Panc1 (cell line): ENCODE measurements around the gene NYAP2. TPM values are rescaled to one million over a fixed set of nuclear protein-coding genes. Genes with fewer than 3 reads are reported as not detected.

ENCODE experiments used
- ATAC-seq: fragments of 200-7000 bp; cut with Tn5 transposase; 2 replicates; pipeline ENCODE4 v1.9.1; 2020; ENCODE audit warnings: mild to moderate bottlenecking, moderate library complexity
- BruUV-seq: library from RNA; stranded (reverse); fragments of 400-500 nt; replicated peaks from 2 replicates; lab custom pipeline; 2021; lab: Mats Ljungman, UMichigan
- CTCF ChIA-PET: fragments of 300-600 bp; sonication (Branson Sonifier 250); formaldehyde crosslinking; loops from one replicate; lab custom pipeline; 2022; ENCODE audit warnings: antibody characterized with exemption; lab: Charles Lee
- POLR2A ChIA-PET: fragments of 300-600 bp; sonication (Branson Sonifier 250); formaldehyde crosslinking; loops from one replicate; lab custom pipeline; 2022; ENCODE audit warnings: antibody characterized with exemption; lab: Charles Lee
- DNase-seq: peaks from one replicate; pipeline ENCODE4 v3.0.0-alpha.2; 2010; ENCODE audit warnings: low read depth, low spot score
- H3K27ac ChIP-seq: 2 replicates; pipeline ENCODE4 v1.5.1; 2011; ENCODE audit warnings: mild to moderate bottlenecking, low read length, inconsistent platforms
- H3K27me3 ChIP-seq: fragments of 200-500 bp; sonication (Bioruptor generic); 2 replicates; pipeline ENCODE4 v1.6.0; 2014; ENCODE audit warnings: low read length, inconsistent platforms; ENCODE audit not compliant: control insufficient read depth, insufficient read depth
- H3K36me3 ChIP-seq: fragments of 200-500 bp; sonication (Bioruptor generic); 2 replicates; pipeline ENCODE4 v1.5.1; 2014; ENCODE audit warnings: inconsistent platforms, mild to moderate bottlenecking, low read length, moderate library complexity; ENCODE audit not compliant: control insufficient read depth, insufficient read depth
- H3K4me1 ChIP-seq: 2 replicates; pipeline ENCODE4 v1.5.1; 2011; ENCODE audit warnings: inconsistent platforms, mild to moderate bottlenecking, low read length, moderate library complexity; ENCODE audit not compliant: control insufficient read depth, insufficient read depth
- H3K4me3 ChIP-seq, 2 experiments: 2 replicates each; pipeline ENCODE4 v1.5.1; 2011 to 2012; ENCODE audit warnings: low read depth in 2 of 2, low read length in 2 of 2, mild to moderate bottlenecking in 2 of 2, inconsistent platforms in 1 of 2, moderate library complexity in 1 of 2
- H3K9me3 ChIP-seq: fragments of 200-500 bp; sonication (Bioruptor generic); 2 replicates; pipeline ENCODE4 v1.5.1; 2014; ENCODE audit warnings: low read depth, mild to moderate bottlenecking, inconsistent platforms, low read length, moderate library complexity; ENCODE audit not compliant: control insufficient read depth, insufficient read depth
- CTCF ChIP-seq: fragments of 450-650 bp; IDR thresholded peaks from 2 replicates; pipeline ENCODE4 v1.5.1; 2017; ENCODE audit warnings: mild to moderate bottlenecking
- POLR2AphosphoS5 ChIP-seq: IDR thresholded peaks from 2 replicates; pipeline ENCODE4 v1.6.1; 2012; ENCODE audit warnings: mild to moderate bottlenecking, low read depth, low read length, moderate library complexity
- REST ChIP-seq, 2 experiments: IDR thresholded peaks; 2 replicates each; pipeline ENCODE4 v1.6.1; 2011 to 2012; ENCODE audit warnings: low read depth in 2 of 2, control low read depth in 1 of 2, low read length in 1 of 2, mild to moderate bottlenecking in 1 of 2, moderate library complexity in 1 of 2; ENCODE audit not compliant: insufficient read depth in 1 of 2
- SIN3A ChIP-seq: IDR thresholded peaks from 2 replicates; pipeline ENCODE4 v1.6.1; 2012; ENCODE audit warnings: low read depth, mild to moderate bottlenecking, low read length, moderate library complexity, borderline replicate concordance; ENCODE audit not compliant: insufficient read depth
- TCF7L2 ChIP-seq: IDR thresholded peaks from 2 replicates; pipeline ENCODE4 v1.6.1; 2011; ENCODE audit warnings: mild to moderate bottlenecking, low read depth, low read length, inconsistent platforms
- in situ Hi-C: cut with HindIII; loops from 2 replicates; pipeline ENCODE4 v1.10.0; 2016; ENCODE audit warnings: low sequenced_read_pairs, low pct_unique_long_range_greater_than_20kb
- intact Hi-C: fragments of 100-400 bp; cut with micrococcal nuclease; formaldehyde crosslinking; loops from one replicate; pipeline ENCODE4 v1.10.0; 2022; ENCODE audit not compliant: unreplicated experiment
- total RNA-seq: library from RNA; stranded (reverse); gene quantifications from one replicate; pipeline ENCODE4 v1.2.1, GENCODE V29; 2021; ENCODE audit not compliant: unreplicated experiment

Gene NYAP2
- total RNA-seq, 1 experiment from 2014 or later, result not detected

GRCh38 chr2:225581906-225582305, 182.4 kb downstream of the NYAP2 start:
- BruUV-seq, result no TSS peak
- DNase-seq (no peak), ATAC-seq (no peak)
- ChIA-PET POLR2A (no interaction called here), CTCF (no interaction called here)
- Histone ChIP-seq H3K27me3 (no peaks in the 10 kb centered on the region), H3K4me1 (no peaks in the 10 kb centered on the region), H3K27ac (no peak overlapping the region), H3K4me3 (no peak overlapping the region), H3K9me3 (no peaks in the 10 kb centered on the region), H3K36me3 (no peaks in the 10 kb centered on the region)
- in situ Hi-C loops (no loop called here), intact Hi-C loops (no loop called here)
- TF ChIP-seq SIN3A, result no peak
- no peak for TF ChIP-seq TCF7L2
- TF ChIP-seq REST (IDR thresholded peaks at IDR 0.05; ENCODE audit: insufficient read depth in 1 of 2, low read depth in 2 of 2, low read length in 1 of 2), result no peak
- TF ChIP-seq POLR2AphosphoS5, result no peak
- TF ChIP-seq CTCF, result no peak

- ATAC-seq, result no peak
These were observed 183.0 kb downstream of the NYAP2 start for GRCh38 chr2:225582355-225583116.

More at GRCh38 chr2:225582355-225583116, 183.0 kb downstream of the NYAP2 start:
- H3K4me1 ChIP-seq, result no peaks in the 10 kb centered on the region
- no peak overlapping the region for H3K27ac ChIP-seq
- intact Hi-C loops, result no loop called here
- H3K36me3 ChIP-seq, result no peaks in the 10 kb centered on the region
- ChIA-PET CTCF (no interaction called here), POLR2A (no interaction called here)
- H3K4me3 ChIP-seq, result no peak overlapping the region
- no peak for TF ChIP-seq SIN3A
- no peak for TF ChIP-seq CTCF
- TF ChIP-seq TCF7L2, result no peak
- TF ChIP-seq REST (IDR thresholded peaks at IDR 0.05; ENCODE audit: insufficient read depth in 1 of 2, low read depth in 2 of 2, low read length in 1 of 2), result no peak
- TF ChIP-seq POLR2AphosphoS5, result no peak
- no peaks in the 10 kb centered on the region for H3K27me3 ChIP-seq
- no TSS peak for BruUV-seq
- H3K9me3 ChIP-seq, result no peaks in the 10 kb centered on the region
- no peak for DNase-seq
- in situ Hi-C loops, result no loop called here
